Keratinocyte (primary cell): ENCODE measurements around the gene P2RX1. TPM values are rescaled to one million over a fixed set of nuclear protein-coding genes. Genes with fewer than 3 reads are reported as not detected.

Experiments
- DNase-seq: peaks from one replicate; pipeline ENCODE4 v3.0.0-alpha.2; 2011; ENCODE audit warnings: low read depth, missing footprints, low spot score
- FAIRE-seq: peaks from 2 replicates; lab custom pipeline; 2011; peaks lifted over from hg19 to GRCh38; lab: Jason Lieb, UNC
- H2AFZ ChIP-seq: 2 replicates; pipeline ENCODE4 v1.6.0; 2012; ENCODE audit warnings: low read length, control low read depth, inconsistent platforms; ENCODE audit not compliant: control insufficient read depth
- H3K27ac ChIP-seq: 2 replicates; pipeline ENCODE4 v1.5.1; 2011; ENCODE audit warnings: low read length; ENCODE audit not compliant: control insufficient read depth, insufficient read depth
- H3K27me3 ChIP-seq: 3 replicates; pipeline ENCODE4 v1.6.0; 2011; ENCODE audit warnings: low read length; ENCODE audit not compliant: control insufficient read depth, insufficient read depth; ENCODE audit errors: extremely low read depth
- H3K36me3 ChIP-seq, 2 experiments: 2 replicates in 1 of 2; 3 replicates in 1 of 2; pipeline ENCODE4 v1.5.1; 2011; ENCODE audit warnings: low read length in 2 of 2, mild to moderate bottlenecking in 1 of 2; ENCODE audit not compliant: control insufficient read depth in 2 of 2, insufficient read depth in 2 of 2; ENCODE audit errors: extremely low read depth in 1 of 2
- H3K4me1 ChIP-seq: 3 replicates; pipeline ENCODE4 v1.5.1; 2011; ENCODE audit warnings: low read length; ENCODE audit not compliant: control insufficient read depth, insufficient read depth; ENCODE audit errors: extremely low read depth
- H3K4me2 ChIP-seq: 3 replicates; pipeline ENCODE4 v1.6.0; 2011; ENCODE audit warnings: low read depth, low read length; ENCODE audit not compliant: control insufficient read depth, insufficient read depth; ENCODE audit errors: extremely low read depth
- H3K4me3 ChIP-seq, 3 experiments: fragments of 200-600 bp in 1 of 3; sonication (generic) in 1 of 3; 2 replicates in 2 of 3; 3 replicates in 1 of 3; pipeline ENCODE4 v1.5.1; 2011 to 2016; ENCODE audit warnings: low read length in 3 of 3, mild to moderate bottlenecking in 3 of 3, control low read depth in 2 of 3, inconsistent platforms in 1 of 3, low read depth in 1 of 3, mixed read lengths in 1 of 3, mixed run types in 1 of 3, moderate library complexity in 1 of 3; ENCODE audit not compliant: control insufficient read depth in 2 of 3, insufficient read depth in 2 of 3; ENCODE audit errors: extremely low read depth in 1 of 3
- H3K79me2 ChIP-seq: 2 replicates; pipeline ENCODE4 v1.6.0; 2012; ENCODE audit warnings: low read length; ENCODE audit not compliant: control insufficient read depth, insufficient read depth
- H3K9ac ChIP-seq: 3 replicates; pipeline ENCODE4 v1.6.0; 2011; ENCODE audit warnings: low read length; ENCODE audit not compliant: control insufficient read depth, insufficient read depth; ENCODE audit errors: extremely low read depth
- H3K9me1 ChIP-seq: 3 replicates; pipeline ENCODE4 v1.6.0; 2011; ENCODE audit warnings: low read length; ENCODE audit not compliant: control insufficient read depth, insufficient read depth; ENCODE audit errors: extremely low read depth
- H3K9me3 ChIP-seq: 2 replicates; pipeline ENCODE4 v1.5.1; 2012; ENCODE audit warnings: low read depth, low read length; ENCODE audit not compliant: control insufficient read depth
- H4K20me1 ChIP-seq: 3 replicates; pipeline ENCODE4 v1.6.0; 2011; ENCODE audit warnings: low read length; ENCODE audit not compliant: control insufficient read depth, insufficient read depth; ENCODE audit errors: extremely low read depth
- EZH2 ChIP-seq: IDR thresholded peaks from one replicate; pipeline ENCODE4 v1.6.1; 2012; ENCODE audit warnings: inconsistent platforms, mild to moderate bottlenecking, low read length, moderate library complexity
- dilution Hi-C: fragments of 300-500 bp; cut with MboI; formaldehyde crosslinking; loops from one replicate; pipeline ENCODE4 v1.7.0; 2020; ENCODE audit warnings: low sequenced_read_pairs; ENCODE audit not compliant: extremely low pct_ligation_motif_present
- polyA plus RNA-seq, 5 experiments: library from polyadenylated mRNA; depleted of rRNA in 3 of 5; stranded (reverse) in 3 of 5; stranded (forward) in 1 of 5; unstranded in 1 of 5; fragments of >200 nt; gene quantifications; 1 replicate in 1 of 5; 2 replicates in 3 of 5; 3 replicates in 1 of 5; pipeline versions ENCODE4 v1.2.1 to v1.2.3, GENCODE V29; 2011 to 2012; ENCODE audit warnings: missing spikeins in 2 of 5, low read depth in 1 of 5, low replicate concordance in 1 of 5
- TF ChIP-seq, protein P1 (sequence below), 3 experiments: IDR thresholded peaks in 1 of 3; conservative IDR thresholded peaks in 1 of 3; optimal IDR thresholded peaks in 1 of 3; 2 replicates in 2 of 3; 3 replicates in 1 of 3; pipeline versions ENCODE3 to v1.5.1; 2011; ENCODE audit warnings: low read length in 3 of 3, mild to moderate bottlenecking in 3 of 3, moderate library complexity in 2 of 3, control low read depth in 1 of 3, inconsistent platforms in 1 of 3; ENCODE audit not compliant: insufficient read depth in 2 of 3; ENCODE audit errors: extremely low read depth in 1 of 3

P2RX1 gene
- polyA plus RNA-seq, 1 donor (not counting 4 experiments of a cell fraction or from before 2014, with no cell fraction given) = not detected

DNA sequence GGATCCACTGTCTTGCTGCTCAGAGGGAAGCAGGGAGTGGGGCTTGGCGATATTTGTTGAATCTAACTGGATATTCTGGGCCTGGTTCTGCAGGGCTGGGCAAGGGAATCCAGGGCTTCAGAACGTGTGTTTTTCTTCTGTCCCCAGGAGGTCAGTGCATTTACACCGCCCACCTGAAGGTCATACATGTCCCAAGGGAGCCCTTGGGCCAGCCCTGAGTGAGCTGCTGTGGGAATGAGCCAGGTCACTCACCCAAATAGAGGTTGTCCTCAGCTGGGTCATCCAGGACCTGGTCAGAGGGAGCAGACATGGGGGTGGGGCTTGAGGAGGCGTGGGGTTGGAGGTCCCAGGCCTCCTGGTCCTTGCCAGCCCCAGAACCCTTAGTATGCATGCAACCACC, 34.0 kb downstream of the P2RX1 start:
- Histone ChIP-seq H4K20me1 (no peaks in the 10 kb centered on the region), H3K9me3 (no peaks in the 10 kb centered on the region), H3K4me3 (no peak overlapping the region), H3K27me3 (no peaks in the 10 kb centered on the region), H3K27ac (no peak overlapping the region), H2AFZ (no peak overlapping the region), H3K36me3 (peaks cover 0 to 5% of the 10 kb centered on the region in 2 experiments), H3K79me2 (no peaks in the 10 kb centered on the region), H3K4me2 (no peak overlapping the region), H3K9me1 (no peaks in the 10 kb centered on the region), H3K9ac (no peak overlapping the region), H3K4me1 (no peaks in the 10 kb centered on the region)
- FAIRE-seq (no peak), DNase-seq (no peak)
- TF ChIP-seq EZH2 = no peak
- TF ChIP-seq, protein P1, sequence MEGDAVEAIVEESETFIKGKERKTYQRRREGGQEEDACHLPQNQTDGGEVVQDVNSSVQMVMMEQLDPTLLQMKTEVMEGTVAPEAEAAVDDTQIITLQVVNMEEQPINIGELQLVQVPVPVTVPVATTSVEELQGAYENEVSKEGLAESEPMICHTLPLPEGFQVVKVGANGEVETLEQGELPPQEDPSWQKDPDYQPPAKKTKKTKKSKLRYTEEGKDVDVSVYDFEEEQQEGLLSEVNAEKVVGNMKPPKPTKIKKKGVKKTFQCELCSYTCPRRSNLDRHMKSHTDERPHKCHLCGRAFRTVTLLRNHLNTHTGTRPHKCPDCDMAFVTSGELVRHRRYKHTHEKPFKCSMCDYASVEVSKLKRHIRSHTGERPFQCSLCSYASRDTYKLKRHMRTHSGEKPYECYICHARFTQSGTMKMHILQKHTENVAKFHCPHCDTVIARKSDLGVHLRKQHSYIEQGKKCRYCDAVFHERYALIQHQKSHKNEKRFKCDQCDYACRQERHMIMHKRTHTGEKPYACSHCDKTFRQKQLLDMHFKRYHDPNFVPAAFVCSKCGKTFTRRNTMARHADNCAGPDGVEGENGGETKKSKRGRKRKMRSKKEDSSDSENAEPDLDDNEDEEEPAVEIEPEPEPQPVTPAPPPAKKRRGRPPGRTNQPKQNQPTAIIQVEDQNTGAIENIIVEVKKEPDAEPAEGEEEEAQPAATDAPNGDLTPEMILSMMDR (optimal IDR thresholded peaks at IDR 0.05 in 1 of 3, IDR thresholded peaks at IDR 0.05 in 1 of 3, conservative IDR thresholded peaks at IDR 0.05 in 1 of 3; ENCODE audit: extremely low read depth in 1 of 3, insufficient read depth in 2 of 3, low read length in 3 of 3) = no peak
- dilution Hi-C loops = no loop called here

DNA sequence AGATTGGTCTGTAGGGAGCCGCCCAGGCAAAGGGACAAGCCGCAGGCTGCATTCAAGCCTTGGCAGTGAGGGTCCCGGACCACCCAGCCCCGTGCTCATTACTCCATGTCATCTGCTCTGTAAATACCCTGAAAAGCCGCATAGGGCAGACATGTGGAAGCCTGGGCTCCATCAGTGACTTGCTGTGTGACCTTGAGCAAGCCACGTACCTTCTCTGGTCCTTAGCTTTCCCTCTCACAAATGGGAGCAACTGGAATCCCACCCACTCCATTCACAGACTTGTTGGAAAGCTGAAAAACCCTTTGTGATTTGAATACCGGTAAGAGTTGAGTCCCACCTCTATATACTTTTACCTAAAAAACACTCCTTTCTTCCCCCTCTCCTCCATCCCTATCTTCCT, 35.3 kb downstream of the P2RX1 start:
- Histone ChIP-seq H3K4me1 (no peaks in the 10 kb centered on the region), H3K4me2 (no peak overlapping the region), H3K36me3 (peaks cover 0 to 5% of the 10 kb centered on the region in 2 experiments), H3K4me3 (no peak overlapping the region), H3K9ac (no peak overlapping the region), H3K27me3 (no peaks in the 10 kb centered on the region), H3K27ac (no peak overlapping the region), H2AFZ (no peak overlapping the region), H4K20me1 (no peaks in the 10 kb centered on the region), H3K9me3 (no peaks in the 10 kb centered on the region), H3K79me2 (no peaks in the 10 kb centered on the region), H3K9me1 (no peaks in the 10 kb centered on the region)
- FAIRE-seq = no peak
- DNase-seq = no peak
- dilution Hi-C loops = no loop called here
- TF ChIP-seq, protein P1 (optimal IDR thresholded peaks at IDR 0.05 in 1 of 3, IDR thresholded peaks at IDR 0.05 in 1 of 3, conservative IDR thresholded peaks at IDR 0.05 in 1 of 3; ENCODE audit: extremely low read depth in 1 of 3, insufficient read depth in 2 of 3, low read length in 3 of 3) = no peak
- TF ChIP-seq EZH2 = no peak
